Measurements from ENCODE around the gene CFAP77. TPM values are rescaled to one million over a fixed set of nuclear protein-coding genes. Genes with fewer than 3 reads are reported as not detected.

CFAP77 gene
- total and polyA plus RNA-seq, 2 of the 8 experiments (the other 6 are each of a cell fraction or from before 2014, with no cell fraction given), result 0.63 to 0.97 TPM

- no peak overlapping the region for H3K14ac ChIP-seq (ENCODE audit: insufficient read length)
- no peak overlapping the region for H2BK20ac ChIP-seq (ENCODE audit: low read length)
- no peak overlapping the region; a peak in 1 of 7 replicates for H3K9ac ChIP-seq (replicated peaks in 1 of 4; ENCODE audit: extremely low read depth in 1 of 4, low read depth in 3 of 4, low read length in 3 of 4)
- no peak overlapping the region for H2BK15ac ChIP-seq (ENCODE audit: low read length)
- no peaks in the 10 kb centered on the region for H3K79me1 ChIP-seq (ENCODE audit: low read depth, low read length)
- no peaks in the 10 kb centered on the region for H4K20me1 ChIP-seq (replicated peaks in 1 of 2; ENCODE audit: control insufficient read depth in 1 of 2, insufficient read depth in 2 of 2, low read length in 2 of 2)
- 87% methylated on average over 14 of the region's 14 CpGs; no CpG with 5 or more reads in 1 of the 2 experiments for WGBS, 2 experiments (ENCODE audit: extremely low coverage in 1 of 2, insufficient coverage in 1 of 2, insufficient read length in 1 of 2, insufficient replicate concordance in 2 of 2, low coverage in 1 of 2, low lambda C conversion rate in 2 of 2, missing lambda C conversion rate in 1 of 2)
- no peak overlapping the region for H3K4ac ChIP-seq (replicated peaks; ENCODE audit: insufficient read length, low read depth, low read length)
- no peak overlapping the region for H4K8ac ChIP-seq (ENCODE audit: extremely low read depth, insufficient read depth, low read length)
- H3K27me3 ChIP-seq (replicated peaks in 1 of 4; ENCODE audit: control insufficient read depth in 3 of 4, extremely low read depth in 1 of 4, insufficient read depth in 3 of 4, low read length in 3 of 4), result no peaks in the 10 kb centered on the region; a peak in 2 of 7 replicates
- ChIA-PET CTCF (ENCODE audit: partially characterized antibody) (interaction anchor here (0.6 to 2.4 kb wide), 9 partner anchors 10 to 91 kb away, joined by 3 to 8 read pairs (median 4); no protein-coding TSS in a partner anchor), POLR2A (ENCODE audit: partially characterized antibody) (interaction anchor here (0.6 kb wide), 1 partner anchor 8 kb away, joined by 3 read pairs; no protein-coding TSS in a partner anchor)
- FAIRE-seq (no peak), DNase-seq (ENCODE audit: low read depth in 1 of 2, low spot score in 2 of 2) (no peak)
- H3K9me3 ChIP-seq (ENCODE audit: insufficient read depth in 2 of 2, low read depth in 1 of 2, low read length in 1 of 2), result no peaks in the 10 kb centered on the region
- H2BK5ac ChIP-seq (ENCODE audit: low read depth, low read length), result no peak overlapping the region
- H3K27ac ChIP-seq (ENCODE audit: low read depth, low read length), result no peak overlapping the region
- H2BK12ac ChIP-seq (ENCODE audit: low read depth, low read length), result no peak overlapping the region
- no peaks in the 10 kb centered on the region for H3K36me3 ChIP-seq (ENCODE audit: control insufficient read depth in 2 of 4, insufficient read depth in 4 of 4, low read length in 3 of 4)
- H3K56ac ChIP-seq (replicated peaks; ENCODE audit: insufficient read length, low read depth, low read length), result no peak overlapping the region
- H3K23ac ChIP-seq (ENCODE audit: insufficient read length), result no peak overlapping the region
- no peaks in the 10 kb centered on the region for H3K23me2 ChIP-seq (ENCODE audit: low read depth, low read length)
- H3K79me2 ChIP-seq (ENCODE audit: control insufficient read depth in 1 of 2, insufficient read depth in 2 of 2, low read length in 2 of 2), result no peaks in the 10 kb centered on the region
- no peak overlapping the region for H2BK120ac ChIP-seq (replicated peaks; ENCODE audit: low read depth, low read length)
- no peak overlapping the region for H2AK5ac ChIP-seq (ENCODE audit: low read depth, low read length)
- peaks cover 0 to 4% (median 2%) of the 10 kb centered on the region in 4 experiments; a peak in 3 of 7 replicates for H3K4me1 ChIP-seq (replicated peaks in 1 of 4; ENCODE audit: control insufficient read depth in 3 of 4, insufficient read depth in 4 of 4, low read length in 3 of 4)
- H2AFZ ChIP-seq (ENCODE audit: low read length), result no peak overlapping the region
- no peak overlapping the region for H3K18ac ChIP-seq (ENCODE audit: extremely low read depth, low read length)
- no peak overlapping the region for H3K4me2 ChIP-seq (ENCODE audit: insufficient read depth in 1 of 2, low read depth in 2 of 2, low read length in 2 of 2)
- H3K4me3 ChIP-seq (ENCODE audit: extremely low read depth in 1 of 4, insufficient read depth in 2 of 4, low read depth in 3 of 4, low read length in 4 of 4), result no peak overlapping the region
- no peak overlapping the region for H4K5ac ChIP-seq (ENCODE audit: insufficient read length, low read depth, low read length)
- H4K91ac ChIP-seq (replicated peaks; ENCODE audit: insufficient read length, low read length), result no peak overlapping the region
- no peak for TF ChIP-seq KDM4A (IDR thresholded peaks at IDR 0.05; ENCODE audit: low read depth, low read length, severe bottlenecking)
- TF ChIP-seq SP4 (IDR thresholded peaks at IDR 0.05; ENCODE audit: low read length), result no peak
- no peak for TF ChIP-seq GABPA (IDR thresholded peaks at IDR 0.05; ENCODE audit: borderline replicate concordance, insufficient read depth, low read length)
- no peak for TF ChIP-seq ASH2L (IDR thresholded peaks at IDR 0.05; ENCODE audit: low read length)
- no peak for TF ChIP-seq RAD21 (IDR thresholded peaks at IDR 0.05 in 1 of 2, conservative IDR thresholded peaks at IDR 0.05 in 1 of 2; ENCODE audit: low read depth in 2 of 2, low read length in 2 of 2)
- no peak for TF ChIP-seq CREB1 (IDR thresholded peaks at IDR 0.05)
- TF ChIP-seq SP1 (IDR thresholded peaks at IDR 0.05; ENCODE audit: low read depth, low read length), result no peak
- TF ChIP-seq USF2 (IDR thresholded peaks at IDR 0.05; ENCODE audit: low read length), result no peak
- no peak for TF ChIP-seq CHD2 (IDR thresholded peaks at IDR 0.05; ENCODE audit: low read length)
- TF ChIP-seq EP300 (IDR thresholded peaks at IDR 0.05; ENCODE audit: borderline replicate concordance in 1 of 2, low read depth in 2 of 2, low read length in 2 of 2), result no peak
- no peak for TF ChIP-seq NRF1 (IDR thresholded peaks at IDR 0.05; ENCODE audit: low read depth, low read length)
- TF ChIP-seq CHD1 (IDR thresholded peaks at IDR 0.05; ENCODE audit: low read depth, low read length), result no peak
- TF ChIP-seq TBP (IDR thresholded peaks at IDR 0.05; ENCODE audit: low read depth, low read length), result no peak
These were observed 75.4 kb downstream of the CFAP77 start for GRCh38 chr9:132485393-132485792.

Data from H1 (cell line).